NCI-H1436 (cell line): Measurements from ENCODE around the gene NR2F2.

Source experiments
- DNase-seq: peaks from one replicate; lab custom pipeline; 2025; lab: John Stamatoyannopoulos, UW

Gene NR2F2

DNA sequence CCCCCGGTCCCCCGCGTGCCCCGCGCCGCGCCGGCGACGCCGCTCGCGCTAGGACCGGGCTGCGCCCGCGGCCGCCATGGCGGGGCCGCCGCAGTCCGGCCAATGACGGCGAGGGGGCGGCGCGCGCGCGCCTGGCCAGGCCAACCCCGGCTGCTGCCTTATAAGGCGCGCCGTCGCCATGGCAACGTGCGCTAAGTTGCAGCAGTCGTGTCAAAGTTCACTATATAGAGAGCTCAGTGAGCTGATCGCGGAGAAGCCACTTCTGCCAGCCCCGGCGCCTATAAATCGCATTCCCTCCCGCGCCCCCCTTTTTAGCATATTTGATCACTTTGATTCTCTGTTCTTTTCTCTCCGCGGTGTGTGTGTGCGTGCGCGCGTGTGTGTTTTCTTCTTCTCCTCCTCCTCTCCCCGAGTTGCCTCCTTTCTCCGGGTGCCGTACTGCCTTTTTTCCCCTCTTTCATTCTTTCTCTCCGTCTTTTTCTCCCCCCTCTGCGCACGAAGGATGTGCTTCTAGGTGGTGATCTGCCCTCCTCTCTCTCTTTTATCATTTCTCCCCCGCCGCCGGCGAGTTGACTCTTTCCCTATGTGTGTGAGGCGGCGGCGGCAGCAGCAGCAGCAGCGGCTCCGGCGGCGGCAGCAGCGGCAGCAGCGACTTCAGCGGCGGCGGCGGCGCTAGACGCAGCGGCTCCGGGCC, at the start of gene NR2F2:
TSS of gene NR2F2 (plus strand) at position 251 of the 694 bp plus-strand sequence. CDS start 1,406 bp downstream, outside the sequence.
- DNase-seq, result peak; percentile 81

DNA sequence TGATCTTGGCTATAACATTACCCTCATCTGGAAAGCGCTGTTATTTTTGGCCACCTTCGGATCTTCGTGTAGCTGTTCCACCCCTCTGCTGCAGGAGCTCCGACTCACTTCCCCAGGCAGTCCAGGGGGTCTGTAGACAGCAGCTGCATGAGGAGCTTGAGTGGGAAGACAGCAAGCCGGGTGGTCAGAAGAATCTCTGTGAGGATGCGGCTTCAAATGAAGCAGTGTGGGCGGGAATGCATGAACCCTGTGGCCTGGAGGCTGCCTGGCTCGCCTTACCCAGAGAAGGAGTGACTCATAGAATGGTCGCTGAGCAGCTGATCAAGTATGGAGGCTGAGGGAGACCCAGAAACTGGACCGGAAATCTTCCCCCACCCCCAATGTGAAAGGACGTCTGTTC, 45.2 kb upstream of the NR2F2 start:
- no peak for DNase-seq

DNA sequence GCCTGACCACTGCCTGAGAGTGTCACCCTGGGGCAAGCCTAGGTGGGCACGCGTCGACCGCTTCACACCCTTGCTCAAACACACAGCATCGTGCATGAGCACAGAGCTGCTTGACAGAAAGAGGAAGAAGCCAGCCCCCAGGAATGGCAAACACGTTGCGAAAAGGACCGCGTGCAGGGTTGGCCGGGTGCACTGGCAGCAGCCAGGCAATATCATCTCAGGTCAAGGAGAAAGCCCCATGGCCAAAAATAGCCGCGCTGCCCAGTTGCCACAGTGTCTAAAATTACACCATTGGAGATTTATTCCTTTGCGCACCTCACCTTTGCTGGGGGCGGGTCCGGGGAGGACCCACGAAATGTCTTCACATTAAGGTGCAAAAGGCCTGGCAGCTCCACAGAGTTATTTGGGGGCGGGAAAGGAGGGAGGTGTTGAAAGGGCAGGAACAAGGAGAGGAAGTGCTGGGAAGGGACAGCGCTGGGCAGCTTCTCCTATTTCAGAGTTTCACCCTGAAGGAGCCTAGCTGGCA, 44.7 kb upstream of the NR2F2 start:
- DNase-seq, result no peak

DNA sequence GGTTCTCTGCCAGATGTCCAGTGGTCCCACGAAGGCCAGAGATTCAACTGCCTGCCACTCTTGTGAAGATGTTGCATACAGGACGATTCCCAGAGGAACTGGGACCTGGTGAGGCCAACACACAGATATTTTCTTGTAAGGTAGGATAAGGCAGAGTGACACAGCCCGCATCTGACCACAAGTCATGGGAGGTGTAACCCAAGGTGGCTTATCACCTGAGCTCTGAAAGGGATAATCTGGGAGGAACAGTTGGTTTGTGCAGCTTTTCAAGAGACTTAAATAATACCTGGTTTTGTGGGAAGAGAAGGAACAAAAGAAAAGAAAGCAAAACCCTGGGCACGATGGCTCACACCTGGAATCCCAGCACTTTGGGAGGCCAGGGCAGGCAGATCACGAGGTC, 39.8 kb upstream of the NR2F2 start:
- no peak for DNase-seq

GRCh38 chr15:96292635-96293034, 37.9 kb upstream of the NR2F2 start:
- DNase-seq, result no peak

- DNase-seq, result no peak
Observed at GRCh38 chr15:96293441-96293840, 37.1 kb upstream of the NR2F2 start.

GRCh38 chr15:96294766-96295165, 35.7 kb upstream of the NR2F2 start:
- DNase-seq, result no peak

- no peak for DNase-seq
Observed at GRCh38 chr15:96296264-96296663, 34.2 kb upstream of the NR2F2 start.

DNA sequence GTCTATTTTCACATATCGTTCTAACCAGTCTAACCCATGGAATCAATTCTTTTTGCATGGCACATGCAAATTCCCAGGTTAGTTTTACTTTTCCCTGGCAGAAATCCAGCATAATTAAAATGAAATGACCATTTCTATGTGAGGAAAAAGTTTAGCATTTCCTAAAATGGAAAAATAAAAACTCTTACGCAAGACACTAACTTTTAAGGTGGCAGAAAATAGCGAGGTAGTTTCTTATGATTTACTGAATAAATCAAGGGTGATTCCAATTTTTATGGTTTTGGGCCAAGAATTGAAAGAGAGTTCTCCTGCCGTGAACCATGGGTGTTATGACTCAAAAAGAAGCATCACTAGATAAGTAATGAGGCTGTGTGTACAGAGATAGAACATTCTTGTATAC, 32.7 kb upstream of the NR2F2 start:
- no peak for DNase-seq

GRCh38 chr15:96298217-96298616, 32.3 kb upstream of the NR2F2 start:
- no peak for DNase-seq

DNA sequence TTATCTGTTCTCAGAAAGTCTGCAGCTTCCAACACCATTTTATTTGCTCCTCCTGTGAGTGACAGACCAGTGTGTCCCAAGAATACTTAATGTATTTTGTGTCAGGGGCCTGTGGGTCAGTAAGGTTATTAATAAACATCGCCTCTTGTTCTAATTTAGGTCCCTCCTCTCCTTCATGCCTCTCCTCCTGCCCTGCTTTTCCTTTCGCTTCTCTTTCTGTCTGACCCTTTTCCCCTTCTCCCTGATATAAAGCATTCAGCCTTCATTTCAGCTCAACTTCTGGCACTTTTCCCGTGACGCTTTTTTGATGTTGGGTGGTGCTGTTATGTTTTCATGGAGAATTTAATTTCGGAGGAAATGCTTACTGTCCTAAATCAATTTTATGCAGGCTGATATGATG, 29.7 kb upstream of the NR2F2 start:
- DNase-seq, result no peak

GRCh38 chr15:96303503-96304056, 26.9 kb upstream of the NR2F2 start:
- DNase-seq, result no peak

- no peak for DNase-seq
Observed at GRCh38 chr15:96304839-96305238, 25.7 kb upstream of the NR2F2 start.

- DNase-seq, result no peak
Observed at GRCh38 chr15:96306321-96306720, 24.2 kb upstream of the NR2F2 start.

DNA sequence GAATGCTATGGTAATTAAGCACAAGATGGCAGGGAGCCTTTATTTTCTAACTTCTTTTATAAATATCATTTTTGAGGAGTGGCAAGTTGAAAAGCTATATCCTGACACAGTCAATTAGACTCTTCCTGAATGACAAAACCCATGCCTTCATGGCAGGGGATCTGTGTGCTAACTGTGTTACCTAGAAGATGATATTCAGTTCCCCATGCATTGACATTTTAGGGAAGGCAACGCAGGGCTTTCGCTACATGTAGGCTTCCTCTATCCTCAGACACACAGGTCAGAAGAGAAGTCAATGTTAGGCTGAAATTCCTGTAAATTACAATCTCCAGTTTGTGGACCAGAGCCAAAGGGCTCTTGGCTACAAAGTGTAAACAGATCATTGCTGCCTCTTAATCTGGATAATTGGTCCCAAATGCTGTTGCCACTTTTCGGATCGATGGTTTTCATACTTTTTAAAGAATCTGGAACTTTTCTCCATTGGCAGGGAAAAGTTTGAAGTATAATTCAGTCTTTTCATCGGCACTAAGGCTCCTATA, 22.6 kb upstream of the NR2F2 start:
- no peak for DNase-seq

DNA sequence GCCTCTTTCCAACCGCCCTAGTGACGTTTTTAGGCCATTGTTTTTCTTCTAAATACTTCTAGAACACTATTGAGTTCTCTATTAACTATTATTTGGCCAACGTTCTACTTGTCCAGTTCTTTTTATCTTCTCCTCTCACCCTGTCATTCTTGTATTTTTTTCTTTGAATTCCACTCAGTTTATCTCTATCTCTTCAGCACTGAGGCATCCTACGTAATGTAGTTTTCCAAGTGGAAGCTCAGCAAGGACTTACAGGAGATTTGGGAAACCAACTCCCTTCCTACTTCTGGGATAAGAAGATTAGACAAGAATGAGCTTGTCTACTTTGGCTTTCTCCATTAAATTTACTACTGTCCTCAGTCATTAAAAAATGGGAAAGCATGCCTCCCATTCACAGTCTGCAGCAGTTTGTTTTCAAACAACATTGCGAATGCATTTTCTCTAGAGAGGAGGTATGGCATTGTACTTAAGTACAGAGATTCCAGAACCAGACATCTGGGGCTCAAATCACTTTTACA, 21.3 kb upstream of the NR2F2 start:
- DNase-seq, result no peak

DNA sequence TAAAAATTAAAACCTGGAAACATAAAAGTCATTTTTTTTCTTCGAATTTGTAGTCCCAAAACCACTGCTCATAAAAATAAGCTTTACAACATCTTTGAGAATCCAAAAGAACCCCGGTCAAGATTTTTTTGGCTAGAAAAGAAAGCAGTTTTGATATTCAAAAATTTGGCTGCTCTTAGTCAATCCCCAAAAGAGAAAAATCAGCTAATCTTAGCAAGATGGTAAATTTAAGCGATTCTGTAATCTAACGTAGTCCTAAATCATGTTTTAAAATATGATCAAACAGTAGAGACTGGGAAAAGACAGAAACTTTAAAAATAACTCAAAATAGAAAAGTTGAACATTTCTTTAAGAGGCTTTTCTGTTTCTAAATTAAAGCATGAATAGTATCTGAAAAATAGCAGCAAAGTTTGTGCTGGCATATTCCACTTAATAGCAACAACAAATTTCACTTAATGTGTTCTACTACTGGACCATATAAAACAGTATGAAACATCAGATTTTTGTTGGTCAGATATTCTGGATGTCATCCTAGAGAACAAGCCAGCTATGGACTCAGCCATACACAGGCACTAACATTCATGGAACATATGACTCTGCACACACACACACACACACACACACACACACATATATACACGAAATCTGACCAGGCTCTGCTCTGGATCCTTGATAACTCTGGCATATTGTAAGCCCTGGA, 19.1 kb upstream of the NR2F2 start:
- no peak for DNase-seq

DNA sequence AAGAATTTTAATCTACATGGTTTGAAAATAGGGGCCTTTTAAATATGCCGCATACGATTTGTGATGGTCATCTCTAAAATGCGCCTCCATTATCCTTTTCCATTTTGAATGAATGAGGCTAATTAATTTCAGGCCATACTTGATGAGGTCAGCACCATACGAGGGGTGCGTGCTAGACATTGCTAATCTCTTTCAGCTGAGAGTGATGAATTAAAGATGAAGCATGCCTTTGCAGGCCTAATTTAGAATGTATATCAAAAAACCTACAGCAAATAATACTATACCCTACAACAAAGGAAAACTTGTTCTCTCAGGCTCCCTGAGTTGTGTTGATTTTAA, 18.6 kb upstream of the NR2F2 start:
- DNase-seq, result no peak

GRCh38 chr15:96312641-96313335, 17.7 kb upstream of the NR2F2 start:
- DNase-seq, result no peak

GRCh38 chr15:96314518-96314917, 16.0 kb upstream of the NR2F2 start:
- no peak for DNase-seq

DNA sequence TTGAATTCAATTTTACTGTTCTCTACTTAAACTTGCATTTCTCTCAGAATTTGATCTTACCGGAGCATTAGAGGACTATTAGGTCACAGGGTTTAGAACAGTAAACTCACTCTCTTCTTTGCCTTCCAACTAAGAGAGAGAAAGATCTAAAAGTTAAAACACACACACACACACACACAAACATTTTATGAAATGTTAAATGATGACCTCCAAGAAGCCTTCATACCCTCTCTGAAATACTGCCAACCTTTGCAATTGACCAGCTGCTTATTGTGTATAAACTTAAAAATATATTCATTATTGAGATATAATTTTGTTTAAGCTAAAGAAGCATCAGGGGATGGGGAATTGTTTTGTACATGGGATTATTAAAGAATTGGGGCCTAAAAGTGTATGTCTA, 15.5 kb upstream of the NR2F2 start:
- no peak for DNase-seq

GRCh38 chr15:96316953-96317629, 13.4 kb upstream of the NR2F2 start:
- no peak for DNase-seq
